Heart right ventricle (tissue), 16 donors: ENCODE measurements around the gene ATXN1. TPM values are rescaled to one million over a fixed set of nuclear protein-coding genes. Genes with fewer than 3 reads are reported as not detected.

Source experiments
- ATAC-seq, 8 donors: fragments of 200-7000 bp; cut with Tn5 transposase; one replicate each; pipeline ENCODE4 v1.9.1; 2020; ENCODE audit warnings: mild to moderate bottlenecking in 8 of 8, moderate library complexity in 8 of 8, moderate number of reproducible peaks in 1 of 8
- DNase-seq, 2 donors: peaks; one replicate each; pipeline ENCODE4 v3.0.0-alpha.2; 2020
- H3K27ac ChIP-seq, 10 donors: fragments of 200-600 bp; sonication (generic) in 2 of 10; one replicate each; pipeline versions ENCODE4 v1.5.0 to v1.8.0; 2020 to 2022; ENCODE audit warnings: mild to moderate bottlenecking in 3 of 10
- H3K27me3 ChIP-seq, 7 donors: fragments of 200-600 bp; one replicate each; pipeline ENCODE4 v1.8.0; 2021 to 2022; ENCODE audit warnings: mild to moderate bottlenecking in 2 of 7
- H3K36me3 ChIP-seq, 9 donors: fragments of 200-600 bp; sonication (generic) in 1 of 9; one replicate each; pipeline versions ENCODE4 v1.5.0 to v1.8.0; 2020 to 2022; ENCODE audit warnings: mild to moderate bottlenecking in 2 of 9
- H3K4me1 ChIP-seq, 9 donors: fragments of 200-600 bp; sonication (generic) in 1 of 9; one replicate each; pipeline versions ENCODE4 v1.5.0 to v1.8.0; 2020 to 2022; ENCODE audit warnings: mild to moderate bottlenecking in 4 of 9
- H3K4me3 ChIP-seq, 10 donors: fragments of 200-600 bp; sonication (generic) in 2 of 10; one replicate each; pipeline versions ENCODE4 v1.5.0 to v1.8.0; 2020 to 2022; ENCODE audit warnings: mild to moderate bottlenecking in 7 of 10, moderate library complexity in 2 of 10
- H3K9me3 ChIP-seq, 11 donors: fragments of 200-600 bp in 10 of 11; sonication (generic) in 2 of 11; one replicate each; pipeline versions ENCODE4 v1.5.0 to v1.8.0; 2013 to 2022; ENCODE audit warnings: mild to moderate bottlenecking in 2 of 11, control low read depth in 1 of 11, moderate library complexity in 1 of 11
- CTCF ChIP-seq, 9 donors: fragments of 200-600 bp; sonication (generic) in 2 of 9; IDR thresholded peaks; one replicate each; pipeline versions ENCODE4 v1.5.0 to v1.8.0; 2021 to 2022; ENCODE audit warnings: antibody characterized with exemption in 9 of 9, mild to moderate bottlenecking in 5 of 9, moderate library complexity in 1 of 9
- WGBS, 2 donors: extraction: QIAGEN DNeasy Blood & Tissue Kit; methylation state at CpG; one replicate each; pipeline ENCODE4 v1.1.7; 2013; ENCODE audit warnings: inconsistent platforms in 1 of 2; 5-methylcytosine and 5-hydroxymethylcytosine counted together
- intact Hi-C, 10 donors: fragments of 100-400 bp; cut with DNase I; formaldehyde crosslinking; loops; one replicate each; pipeline versions ENCODE4 v1.11.1 to v1.14.2; 2022
- polyA plus RNA-seq, 2 donors: library from polyadenylated mRNA; stranded (reverse); fragments of 200-250 nt; gene quantifications; one replicate each; pipeline ENCODE4 v1.2.3, GENCODE V29; 2013
- total RNA-seq, 10 donors: library from RNA; stranded (reverse); fragmentation: NEBNext Ultra II Directional in 3 of 10; extraction: Animal tissue kit (Norgen Biotek cat#: 25700) in 3 of 10; gene quantifications; one replicate each; pipeline versions ENCODE4 v1.2.1 to v1.2.4, GENCODE V29; 2021 to 2023
- donor health status: Arrhythmogenic right ventricular cardiomyopathy.
- donor health status: ischemic (EF 13 %, LVEDD 7.1; RV severe dilation, severe dysfunction).
- donor health status: healthy with polysubstance abuse.
- donor health status: DM: no; HTN: yes; CAD: no.
- donor health status: DM: no; HTN: no; CAD: no.
- donor health status: ischemic (EF 25% LVEDD 6.9; RV normal size, moderate dysfunction).
- donor health status: ischemic (EF 25% LVEDD 5.7; RV mildly dilated, moderate dysfunction).
- donor health status: healthy.
- donor health status: DM: yes; HTN: yes; CAD: no.
- donor health status: Ischemic cardiomyopathy.
- donor health status: ischemic (EF 35%, LVEDD 5.7; RV mildly dilated, moderate dysfunction).
- donor health status: nonischemic (EF 11% LVEDD 7.7; RV severe dilation, severe dysfunction).
- donor health status: DM: yes; HTN: yes; CAD: no.
- donor health status: PGD.
- donor health status: ischemic (EF 29% LVEDD 5.4; RV normal size, mild dysfunction).
- donor health status: nonischemic (EF 23%, LVEDD 6.1; RV moderate dilation, normal function).

ATXN1 gene
- total and polyA plus RNA-seq, 12 donors, result 4.1 to 46.5 (median 40.3) TPM

GRCh38 chr6:16494793-16495192 is 266.5 kb downstream of the ATXN1 start:
- H3K4me1 ChIP-seq, result peaks cover 7 to 44% (median 17%) of the 10 kb centered on the region in 9 donors
- no peak overlapping the region for H3K4me3 ChIP-seq
- H3K36me3 ChIP-seq, result no peaks in the 10 kb centered on the region
- 72 to 89% methylated on average over 3 of the region's 3 CpGs for WGBS, 2 donors
- H3K9me3 ChIP-seq, result peaks cover 0 to 8% (median 0%) of the 10 kb centered on the region in 11 donors
- intact Hi-C loops, result loop anchor here in 1 of 10 donors (10.0 kb wide), 1 partner anchor 160 kb away; no protein-coding TSS in a partner anchor
- DNase-seq, result no peak
- H3K27ac ChIP-seq, result no peak overlapping the region
- peak in 2 of 8 donors; percentile 56 to 70 for ATAC-seq
- no peaks in the 10 kb centered on the region for H3K27me3 ChIP-seq
- TF ChIP-seq CTCF (IDR thresholded peaks at IDR 0.05), result no peak

- TF ChIP-seq CTCF (IDR thresholded peaks at IDR 0.05), result no peak
- Histone ChIP-seq H3K4me1 (peaks cover 7 to 49% (median 17%) of the 10 kb centered on the region in 9 donors), H3K36me3 (no peaks in the 10 kb centered on the region), H3K27ac (no peak overlapping the region), H3K9me3 (peaks cover 0 to 2% (median 0%) of the 10 kb centered on the region in 11 donors), H3K27me3 (no peaks in the 10 kb centered on the region), H3K4me3 (no peak overlapping the region)
- DNase-seq (no peak), ATAC-seq (no peak)
- intact Hi-C loops, result loop anchor here in 1 of 10 donors (10.0 kb wide), 1 partner anchor 159 kb away; no protein-coding TSS in a partner anchor
These were observed 267.5 kb downstream of the ATXN1 start for GRCh38 chr6:16493802-16494201.

GRCh38 chr6:16493112-16493511 is 268.1 kb downstream of the ATXN1 start:
- WGBS, 2 donors, result 91 to 93% methylated on average over 5 of the region's 5 CpGs
- DNase-seq (no peak), ATAC-seq (no peak)
- peaks cover 7 to 50% (median 17%) of the 10 kb centered on the region in 9 donors for H3K4me1 ChIP-seq
- no peak overlapping the region for H3K27ac ChIP-seq
- intact Hi-C loops, result loop anchor here in 1 of 10 donors (10.0 kb wide), 1 partner anchor 158 kb away; no protein-coding TSS in a partner anchor
- H3K4me3 ChIP-seq, result no peak overlapping the region
- H3K36me3 ChIP-seq, result no peaks in the 10 kb centered on the region
- no peaks in the 10 kb centered on the region for H3K9me3 ChIP-seq
- TF ChIP-seq CTCF (IDR thresholded peaks at IDR 0.05), result no peak
- H3K27me3 ChIP-seq, result no peaks in the 10 kb centered on the region

GRCh38 chr6:16491666-16492313 is 269.5 kb downstream of the ATXN1 start:
- DNase-seq, result no peak
- 95 to 98% methylated on average over 5 of the region's 5 CpGs for WGBS, 2 donors
- Histone ChIP-seq H3K4me3 (no peak overlapping the region), H3K27ac (no peak overlapping the region), H3K27me3 (no peaks in the 10 kb centered on the region), H3K36me3 (no peaks in the 10 kb centered on the region), H3K9me3 (no peaks in the 10 kb centered on the region), H3K4me1 (peaks cover 0 to 39% (median 6%) of the 10 kb centered on the region in 9 donors)
- TF ChIP-seq CTCF (IDR thresholded peaks at IDR 0.05), result no peak
- intact Hi-C loops, result loop anchor here in 1 of 10 donors (10.0 kb wide), 1 partner anchor 157 kb away; no protein-coding TSS in a partner anchor
- ATAC-seq, result no peak
